HG02852 (cell line): ENCODE data around the gene ZFPM1.

ENCODE experiments used
- ATAC-seq: cut with Tn5 transposase; IDR thresholded peaks from one replicate; pipeline ENCODE4 v1.9.1; 2021; ENCODE audit warnings: mild to moderate bottlenecking, moderate library complexity; ENCODE audit not compliant: unreplicated experiment

The ZFPM1 gene

DNA sequence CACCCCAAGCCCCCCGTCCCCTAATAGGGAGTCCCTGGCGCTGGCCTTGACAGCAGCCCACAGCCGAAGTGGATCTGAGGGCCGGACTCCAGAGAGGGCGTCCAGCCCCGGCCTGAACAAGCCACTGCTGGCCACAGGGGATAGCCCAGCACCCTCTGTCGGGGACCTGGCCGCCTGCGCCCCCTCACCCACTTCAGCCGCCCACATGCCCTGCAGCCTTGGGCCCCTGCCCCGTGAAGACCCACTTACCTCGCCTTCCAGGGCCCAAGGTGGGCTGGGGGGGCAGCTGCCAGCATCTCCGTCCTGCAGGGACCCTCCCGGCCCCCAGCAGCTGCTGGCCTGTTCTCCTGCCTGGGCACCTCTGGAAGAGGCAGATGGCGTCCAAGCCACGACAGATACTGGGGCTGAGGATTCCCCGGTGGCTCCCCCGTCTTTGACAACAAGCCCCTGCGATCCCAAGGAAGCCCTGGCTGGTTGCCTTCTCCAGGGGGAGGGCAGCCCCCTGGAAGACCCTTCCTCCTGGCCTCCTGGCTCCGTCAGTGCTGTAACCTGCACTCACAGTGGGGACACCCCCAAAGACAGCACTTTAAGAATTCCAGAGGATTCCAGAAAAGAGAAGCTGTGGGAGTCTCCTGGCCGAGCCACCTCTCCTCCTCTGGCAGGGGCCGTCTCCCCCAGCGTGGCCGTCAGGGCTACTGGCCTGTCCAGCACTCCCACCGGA, 19.3 kb upstream of the ZFPM1 start:
- ATAC-seq: no peak

DNA sequence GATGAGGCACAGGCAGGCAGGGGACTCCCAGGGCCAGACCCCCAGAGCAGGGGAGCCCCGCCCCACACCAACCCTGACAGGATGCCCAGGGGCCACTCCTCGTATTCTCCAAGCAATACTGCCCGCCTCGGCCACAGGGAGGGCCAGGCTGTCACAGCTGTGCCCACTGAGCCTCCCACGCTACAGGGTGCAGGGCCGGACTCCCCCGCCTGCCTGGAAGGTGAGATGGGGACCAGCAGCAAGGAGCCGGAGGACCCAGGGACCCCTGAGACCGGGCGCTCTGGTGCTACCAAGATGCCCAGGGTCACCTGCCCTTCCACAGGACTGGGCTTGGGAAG, 18.8 kb upstream of the ZFPM1 start:
- no peak for ATAC-seq

DNA sequence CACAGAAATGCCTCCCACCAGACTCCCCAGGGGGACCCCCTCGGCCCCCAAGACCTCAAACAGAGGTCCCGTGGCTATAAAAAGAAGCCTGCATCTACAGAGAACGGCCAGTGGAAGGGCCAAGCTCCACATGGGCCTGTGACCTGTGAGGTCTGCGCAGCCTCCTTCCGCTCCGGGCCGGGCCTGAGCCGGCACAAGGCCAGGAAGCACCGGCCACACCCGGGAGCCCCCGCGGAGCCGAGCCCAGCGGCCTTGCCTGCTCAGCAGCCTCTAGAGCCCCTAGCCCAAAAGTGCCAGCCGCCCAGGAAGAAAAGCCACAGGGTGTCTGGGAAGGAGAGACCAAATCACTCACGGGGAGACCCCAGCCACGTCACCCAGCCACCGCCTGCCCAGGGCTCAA, 18.3 kb upstream of the ZFPM1 start:
- no peak for ATAC-seq

DNA sequence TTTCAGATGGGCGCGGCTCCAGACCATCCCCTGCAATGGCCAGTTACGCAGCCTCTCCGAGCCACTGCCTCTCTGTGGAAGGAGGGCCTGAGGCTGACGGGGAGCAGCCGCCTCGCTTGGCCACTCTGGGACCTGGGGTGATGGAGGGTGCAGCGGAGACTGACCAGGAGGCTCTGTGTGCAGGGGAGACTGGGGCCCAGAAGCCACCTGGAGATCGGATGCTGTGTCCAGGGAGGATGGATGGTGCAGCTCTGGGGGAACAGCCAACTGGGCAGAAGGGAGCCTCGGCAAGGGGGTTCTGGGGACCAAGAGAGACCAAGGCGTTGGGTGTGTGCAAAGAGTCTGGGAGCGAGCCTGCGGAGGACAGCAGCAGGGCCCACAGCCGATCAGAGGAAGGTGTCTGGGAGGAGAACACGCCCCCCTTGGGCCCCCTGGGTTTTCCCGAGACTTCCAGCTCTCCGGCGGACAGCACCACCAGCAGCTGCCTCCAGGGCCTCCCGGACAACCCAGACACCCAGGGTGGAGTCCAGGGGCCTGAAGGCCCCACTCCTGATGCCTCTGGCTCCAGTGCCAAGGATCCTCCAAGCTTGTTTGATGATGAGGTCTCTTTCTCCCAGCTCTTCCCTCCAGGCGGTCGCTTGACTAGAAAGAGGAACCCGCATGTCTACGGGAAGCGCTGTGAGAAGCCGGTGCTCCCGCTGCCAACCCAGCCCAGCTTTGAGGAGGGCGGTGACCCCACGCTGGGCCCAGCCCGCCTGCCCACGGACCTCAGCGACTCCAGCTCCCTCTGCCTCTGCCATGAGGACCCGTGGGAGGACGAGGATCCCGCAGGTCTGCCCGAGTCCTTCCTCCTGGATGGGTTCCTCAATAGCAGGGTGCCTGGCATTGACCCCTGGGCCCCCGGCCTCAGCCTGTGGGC, 17.4 kb upstream of the ZFPM1 start:
- ATAC-seq: no peak

DNA sequence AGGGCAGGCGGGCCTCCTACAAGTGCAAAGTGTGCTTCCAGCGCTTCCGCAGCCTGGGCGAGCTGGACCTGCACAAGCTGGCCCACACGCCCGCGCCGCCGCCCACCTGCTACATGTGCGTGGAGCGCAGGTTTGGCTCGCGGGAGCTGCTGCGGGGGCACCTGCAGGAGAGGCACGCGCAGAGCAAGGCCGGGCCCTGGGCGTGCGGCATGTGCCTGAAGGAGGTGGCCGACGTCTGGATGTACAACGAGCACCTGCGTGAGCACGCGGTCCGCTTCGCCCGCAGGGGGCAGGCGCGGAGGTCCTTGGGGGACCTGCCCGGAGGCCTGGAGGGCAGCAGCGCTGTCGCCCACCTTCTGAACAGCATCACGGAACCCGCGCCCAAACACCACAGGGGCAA, 16.3 kb upstream of the ZFPM1 start:
- ATAC-seq: no peak

DNA sequence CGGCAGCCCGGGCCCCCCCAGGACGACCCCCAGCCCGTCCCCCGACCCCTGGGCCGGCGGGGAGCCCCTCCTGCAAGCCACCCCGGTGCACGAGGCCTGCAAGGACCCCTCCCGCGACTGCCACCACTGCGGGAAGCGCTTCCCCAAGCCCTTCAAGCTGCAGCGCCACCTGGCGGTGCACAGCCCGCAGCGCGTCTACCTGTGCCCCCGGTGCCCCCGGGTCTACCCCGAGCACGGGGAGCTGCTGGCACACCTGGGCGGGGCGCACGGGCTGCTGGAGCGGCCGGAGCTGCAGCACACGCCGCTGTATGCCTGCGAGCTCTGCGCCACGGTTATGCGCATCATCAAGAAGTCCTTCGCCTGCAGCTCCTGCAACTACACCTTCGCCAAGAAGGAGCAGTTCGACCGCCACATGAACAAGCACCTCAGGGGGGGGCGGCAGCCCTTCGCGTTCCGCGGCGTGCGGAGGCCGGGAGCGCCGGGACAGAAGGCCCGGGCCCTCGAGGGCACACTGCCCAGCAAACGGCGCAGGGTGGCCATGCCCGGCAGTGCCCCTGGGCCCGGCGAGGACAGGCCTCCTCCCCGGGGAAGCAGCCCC, 15.6 kb upstream of the ZFPM1 start:
- no peak for ATAC-seq

DNA sequence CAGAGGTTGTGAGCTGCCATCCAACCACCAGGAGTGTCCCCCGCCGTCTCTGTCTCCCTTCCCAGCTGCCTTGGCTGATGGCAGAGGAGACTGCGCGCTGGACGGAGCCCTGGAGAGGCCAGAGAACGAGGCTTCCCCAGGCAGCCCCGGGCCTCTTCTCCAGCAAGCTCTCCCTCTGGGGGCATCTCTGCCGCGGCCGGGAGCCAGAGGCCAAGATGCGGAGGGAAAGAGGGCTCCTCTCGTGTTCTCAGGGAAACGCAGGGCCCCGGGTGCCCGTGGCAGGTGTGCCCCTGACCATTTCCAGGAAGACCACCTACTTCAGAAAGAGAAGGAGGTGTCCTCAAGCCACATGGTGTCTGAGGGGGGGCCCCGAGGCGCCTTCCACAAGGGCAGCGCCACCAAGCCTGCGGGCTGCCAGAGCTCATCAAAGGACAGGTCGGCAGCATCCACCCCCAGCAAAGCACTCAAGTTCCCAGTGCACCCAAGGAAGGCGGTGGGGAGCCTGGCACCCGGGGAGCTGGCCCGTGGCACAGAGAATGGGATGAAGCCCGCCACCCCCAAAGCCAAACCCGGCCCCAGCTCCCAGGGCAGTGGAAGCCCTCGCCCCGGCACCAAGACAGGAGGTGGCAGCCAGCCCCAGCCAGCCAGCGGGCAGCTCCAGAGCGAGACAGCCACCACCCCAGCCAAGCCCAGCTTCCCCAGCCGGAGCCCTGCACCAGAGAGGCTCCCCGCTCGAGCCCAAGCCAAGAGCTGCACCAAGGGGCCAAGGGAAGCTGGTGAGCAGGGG, 14.8 kb upstream of the ZFPM1 start:
- ATAC-seq: no peak

DNA sequence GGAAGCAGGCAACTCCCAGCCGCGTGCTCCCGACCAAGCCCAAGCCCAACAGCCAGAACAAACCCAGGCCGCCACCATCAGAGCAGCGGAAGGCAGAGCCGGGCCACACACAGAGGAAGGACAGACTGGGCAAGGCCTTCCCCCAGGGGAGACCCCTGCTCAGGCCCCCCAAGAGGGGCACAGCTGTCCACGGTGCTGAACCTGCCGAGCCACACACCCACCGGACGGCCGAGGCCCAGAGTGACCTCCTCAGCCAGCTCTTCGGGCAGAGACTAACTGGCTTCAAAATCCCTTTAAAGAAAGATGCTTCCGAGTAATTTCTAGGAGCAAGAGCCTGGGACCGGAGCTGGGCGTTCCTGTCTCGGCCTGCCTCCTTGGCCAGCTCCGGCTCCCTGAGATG, 14.1 kb upstream of the ZFPM1 start:
- no peak for ATAC-seq

DNA sequence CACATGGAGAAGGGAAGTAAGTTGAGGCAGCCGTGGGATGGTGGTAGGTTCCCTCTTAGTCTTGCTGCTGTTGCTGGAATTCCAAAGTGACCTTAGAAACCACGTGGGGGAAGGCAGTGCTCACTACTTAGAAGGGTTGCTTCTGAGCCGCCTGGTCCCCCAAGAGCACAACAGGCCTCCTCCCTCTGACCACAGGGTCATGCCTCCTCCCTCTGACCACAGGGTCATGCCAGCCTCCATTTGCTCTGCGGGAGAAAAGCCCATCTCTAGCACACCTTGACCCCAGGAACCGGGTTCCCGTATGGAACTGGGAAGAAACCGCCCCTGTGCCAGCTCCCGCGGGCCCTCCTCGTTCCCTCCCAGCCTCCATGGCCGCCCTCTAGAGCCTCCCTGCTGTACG, 13.4 kb upstream of the ZFPM1 start:
- ATAC-seq: no peak

GRCh38 chr16:88440111-88440510, 13.0 kb upstream of the ZFPM1 start:
- no peak for ATAC-seq

DNA sequence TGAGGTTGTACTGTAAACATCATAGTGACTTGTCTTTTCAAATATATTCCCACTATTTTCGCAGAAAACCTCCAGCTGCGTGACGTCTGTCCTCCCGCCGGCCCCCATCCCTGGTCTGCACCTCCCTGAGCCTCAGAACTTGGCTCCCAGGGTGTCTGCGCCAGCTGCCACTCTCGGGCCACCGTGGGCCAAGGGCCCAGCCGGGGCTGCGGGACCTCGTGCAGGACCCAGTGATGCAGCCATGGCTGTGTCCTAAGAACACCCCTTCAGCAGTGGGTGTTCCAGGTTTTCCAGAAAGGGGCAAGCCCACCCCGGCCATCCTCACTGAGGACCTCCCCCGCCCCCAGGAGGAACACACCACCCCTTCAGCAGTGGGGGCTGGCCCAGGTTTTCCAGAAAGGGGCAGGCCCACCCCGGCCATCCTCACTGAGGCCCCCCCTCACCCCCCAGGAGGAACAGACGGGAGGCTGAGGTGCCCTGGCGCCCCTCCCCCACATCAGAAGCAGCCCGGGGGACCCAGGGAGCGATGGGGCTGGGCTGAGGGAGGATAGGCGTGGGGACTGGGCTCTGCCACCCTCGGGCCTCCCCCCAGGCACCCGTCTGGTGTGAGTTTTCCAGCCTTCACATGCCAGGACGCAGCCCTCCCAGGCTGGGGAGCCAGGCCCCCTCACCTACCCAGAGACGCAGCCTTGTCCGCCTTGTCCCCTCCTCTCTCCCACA, 12.2 kb upstream of the ZFPM1 start:
- no peak for ATAC-seq

DNA sequence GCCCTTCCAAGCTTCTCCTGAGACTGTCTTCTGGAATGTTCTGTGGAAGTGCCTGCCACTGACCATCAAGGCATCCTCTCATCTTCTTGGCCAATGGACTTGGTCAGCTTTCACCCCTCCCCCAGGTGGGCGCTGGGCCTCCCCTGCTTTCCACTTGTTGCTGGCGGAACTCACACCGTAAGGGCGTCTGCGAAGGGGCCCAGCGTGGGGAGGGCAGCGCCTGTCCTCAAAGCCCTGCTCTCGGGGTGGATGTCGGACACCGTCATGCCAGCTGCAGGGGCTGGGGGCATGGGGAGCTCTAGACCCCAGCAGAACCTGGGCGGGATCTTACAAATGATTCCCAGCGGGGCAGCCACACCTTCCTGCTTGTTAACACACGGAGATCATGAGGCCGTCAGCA, 11.6 kb upstream of the ZFPM1 start:
- ATAC-seq: no peak

DNA sequence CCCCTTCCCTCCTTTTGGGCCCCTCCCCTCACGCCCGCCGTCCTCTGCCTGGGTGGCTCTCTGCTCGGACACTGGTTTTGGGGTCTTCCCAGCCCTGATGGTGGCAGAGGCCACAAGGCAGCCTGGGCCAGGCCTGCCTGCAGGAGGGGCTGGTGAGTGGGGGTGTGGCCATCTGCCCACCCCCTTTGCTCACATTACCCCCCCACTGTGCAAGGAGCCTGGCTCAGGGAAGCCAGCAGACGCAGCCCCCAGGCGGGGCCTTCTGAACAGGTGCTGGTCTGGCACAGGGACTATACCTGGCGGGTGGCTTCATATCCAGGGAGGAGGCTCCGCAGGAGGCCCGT, 10.7 kb upstream of the ZFPM1 start:
- no peak for ATAC-seq

DNA sequence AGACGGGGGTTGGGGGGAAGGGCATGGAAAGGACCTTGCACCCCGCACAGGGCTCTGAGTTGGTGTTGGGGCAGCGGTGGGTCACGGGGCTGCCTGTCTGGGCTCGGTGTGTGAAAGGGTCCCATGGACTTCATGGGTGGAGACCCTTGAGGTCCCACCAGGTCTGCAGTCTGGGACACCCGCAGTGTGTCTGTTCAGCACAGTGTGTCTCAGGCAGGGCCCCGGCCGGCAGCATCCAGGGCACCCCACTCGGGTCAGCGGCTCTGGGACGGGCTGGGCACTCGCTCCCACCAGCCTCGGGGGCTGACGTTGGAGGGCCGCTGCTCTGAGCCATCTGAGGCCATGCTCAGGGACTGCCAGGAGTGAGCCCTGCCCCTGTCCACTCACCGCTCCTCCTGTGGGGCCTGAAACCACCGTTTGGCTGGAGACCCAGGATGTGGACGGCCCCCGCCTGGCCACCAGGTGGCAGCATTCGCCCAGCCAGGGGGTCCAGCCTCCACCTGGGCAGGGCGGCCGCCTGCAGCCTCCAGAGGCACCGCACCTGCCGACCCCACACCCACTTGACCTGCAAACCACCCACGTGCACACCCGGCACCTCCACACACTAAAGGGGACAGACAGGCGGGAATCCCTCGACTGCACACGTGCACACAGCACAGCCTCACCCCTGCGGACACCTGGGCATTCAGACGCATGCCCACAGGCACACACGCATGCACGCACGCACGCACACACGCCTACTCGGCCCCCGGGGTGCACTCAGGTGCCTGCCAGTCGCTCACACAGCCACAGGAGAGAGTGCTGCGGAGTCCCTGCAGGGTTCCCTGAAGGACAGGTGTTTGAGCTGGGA, 10.1 kb upstream of the ZFPM1 start:
- ATAC-seq: no peak

- ATAC-seq: no peak
These were observed 8.1 kb upstream of the ZFPM1 start for GRCh38 chr16:88444826-88445582.

GRCh38 chr16:88445583-88445960, 7.5 kb upstream of the ZFPM1 start:
- ATAC-seq: no peak

DNA sequence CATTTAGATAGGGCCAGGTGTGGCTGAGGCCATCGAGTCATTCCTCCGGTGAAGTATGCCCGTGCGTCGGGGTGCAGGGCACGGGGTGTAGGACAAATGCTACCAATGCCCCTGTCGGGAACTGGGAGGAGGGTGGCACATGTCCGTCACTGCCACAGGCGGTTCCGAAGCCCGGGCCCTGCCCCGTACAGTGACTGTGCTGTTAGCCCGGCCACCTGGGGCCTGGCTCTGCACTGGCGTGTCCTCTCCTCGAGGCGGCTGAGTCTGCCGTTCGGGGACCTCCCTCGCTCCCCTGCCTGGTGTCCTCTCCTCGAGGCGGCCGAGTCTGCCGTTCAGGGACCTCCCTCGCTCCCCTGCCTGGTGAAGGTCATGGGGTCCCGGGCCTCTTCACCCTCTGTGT, 7.0 kb upstream of the ZFPM1 start:
- ATAC-seq: no peak

DNA sequence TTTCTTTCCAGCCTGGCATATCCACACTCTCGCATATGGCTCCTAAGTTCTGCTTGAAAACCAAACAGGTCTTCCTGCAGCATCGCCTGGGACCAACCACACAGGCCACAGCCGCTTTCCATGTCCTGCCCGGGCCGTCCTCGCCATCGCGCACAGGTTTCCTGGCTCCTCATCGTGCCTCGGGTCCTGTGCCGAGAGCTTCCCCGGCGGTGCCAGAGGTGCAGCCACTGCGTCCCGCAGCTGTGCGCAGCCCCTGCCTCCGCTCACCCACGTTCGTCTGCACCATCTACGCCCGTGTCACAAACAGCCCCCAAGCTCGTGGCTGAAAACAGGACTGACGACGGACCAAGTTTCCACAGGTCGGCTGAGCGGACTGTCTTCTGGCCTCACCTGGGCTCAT, 6.3 kb upstream of the ZFPM1 start:
- no peak for ATAC-seq

GRCh38 chr16:88447881-88448280, 5.2 kb upstream of the ZFPM1 start:
- ATAC-seq: no peak
